HG02798 (cell line): Measurements from ENCODE around the gene CELSR3.

Source experiments
- ATAC-seq: cut with Tn5 transposase; IDR thresholded peaks from one replicate; pipeline ENCODE4 v1.9.1; 2021; ENCODE audit warnings: mild to moderate bottlenecking; ENCODE audit not compliant: unreplicated experiment, poor library complexity

CELSR3 gene

GRCh38 chr3:48609088-48610005, 53.3 kb downstream of the CELSR3 start, which contains the start of gene UQCRC1:
UQCRC1 (minus strand) TSS chr3:48609646; CDS start chr3:48609620, 26 bp downstream.
- peak; percentile 98 for ATAC-seq

DNA sequence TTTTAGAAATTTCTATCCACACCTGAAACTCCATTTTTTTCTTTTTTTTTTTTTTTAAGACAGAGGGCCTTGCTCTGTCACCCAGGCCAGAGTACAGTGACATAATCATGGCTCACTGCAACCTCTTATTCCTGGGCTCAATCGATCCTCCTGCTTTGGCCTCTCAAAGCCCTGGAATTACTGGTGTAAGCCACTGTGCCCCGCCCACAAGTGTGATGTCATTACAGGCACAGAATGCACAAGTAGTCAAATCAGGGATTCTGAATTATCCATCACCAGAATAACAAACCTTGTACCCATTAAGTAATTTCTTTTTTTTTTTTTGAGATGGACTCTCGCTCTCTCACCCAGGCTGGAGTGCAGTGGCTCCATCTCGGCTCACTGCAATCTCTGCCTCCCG, 55.2 kb downstream of the CELSR3 start:
- no peak for ATAC-seq

- ATAC-seq = no peak
These were observed 61.1 kb downstream of the CELSR3 start for GRCh38 chr3:48601622-48601994.

DNA sequence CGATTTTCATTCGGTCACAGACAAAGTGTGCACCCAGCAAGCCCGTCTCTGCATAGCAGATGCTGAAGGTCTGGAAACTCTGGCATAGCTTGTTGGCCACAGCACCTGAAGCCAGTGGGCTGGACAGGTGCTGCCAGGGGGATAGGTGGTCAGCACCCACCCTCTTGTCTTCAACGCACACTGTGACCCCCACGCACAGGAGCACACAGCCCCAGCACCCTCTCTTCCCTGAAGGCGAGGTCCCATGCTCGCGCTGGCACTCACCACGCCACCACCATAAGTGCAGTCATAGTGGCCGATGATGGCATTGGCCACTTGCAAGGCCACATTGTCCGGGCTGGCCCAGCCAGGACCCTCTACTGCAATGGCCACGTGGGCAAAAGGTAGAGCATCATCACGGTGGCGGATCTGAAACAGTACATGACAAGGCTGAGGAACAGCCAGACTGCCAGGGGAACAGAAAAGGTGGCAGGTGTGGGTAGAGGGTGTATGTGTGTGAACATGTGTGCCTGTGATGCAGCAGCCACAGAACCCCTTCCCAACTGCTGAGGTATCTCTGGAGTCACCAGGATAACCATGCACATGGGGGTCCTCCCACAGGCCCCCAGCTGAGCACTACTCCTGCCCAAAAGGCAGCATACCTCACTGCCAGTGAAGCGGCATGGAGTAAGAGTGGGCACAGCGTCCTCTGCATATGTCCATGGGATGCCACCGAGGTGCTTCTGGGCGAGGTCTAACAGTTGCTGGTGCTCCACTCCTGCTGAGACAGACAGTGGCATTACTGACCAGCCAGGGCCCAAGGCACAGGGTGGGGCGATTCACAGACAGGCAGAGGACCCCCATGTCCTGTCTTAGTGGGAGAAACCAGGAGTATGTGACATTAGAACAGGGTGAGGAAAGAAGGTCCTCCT, 61.7 kb downstream of the CELSR3 start:
- ATAC-seq = no peak

- no peak for ATAC-seq
These were observed 63.0 kb downstream of the CELSR3 start for GRCh38 chr3:48599509-48600285.

DNA sequence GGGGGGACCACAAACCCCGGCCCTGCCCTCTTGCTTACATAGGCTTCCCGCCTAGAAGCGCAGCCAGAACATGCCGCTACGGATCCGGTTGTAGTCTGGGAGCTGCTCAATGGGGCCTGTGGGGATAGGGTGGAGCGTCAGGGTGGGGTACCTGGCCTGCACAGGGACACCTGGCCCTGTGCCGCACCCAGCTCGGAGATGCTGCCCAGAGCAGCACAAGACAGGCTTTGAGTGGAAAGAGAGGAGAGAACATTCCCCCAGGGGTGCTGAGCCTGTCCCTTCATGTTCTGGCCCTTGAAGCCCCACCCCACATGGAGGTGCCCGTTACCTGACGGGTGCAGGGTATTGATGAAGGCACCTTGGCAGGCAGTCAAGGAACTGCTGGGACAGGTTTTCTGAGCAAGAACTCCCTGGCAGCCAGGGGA, 63.6 kb downstream of the CELSR3 start:
- ATAC-seq = no peak

- no peak for ATAC-seq
These were observed 64.2 kb downstream of the CELSR3 start for GRCh38 chr3:48598323-48599076.

DNA sequence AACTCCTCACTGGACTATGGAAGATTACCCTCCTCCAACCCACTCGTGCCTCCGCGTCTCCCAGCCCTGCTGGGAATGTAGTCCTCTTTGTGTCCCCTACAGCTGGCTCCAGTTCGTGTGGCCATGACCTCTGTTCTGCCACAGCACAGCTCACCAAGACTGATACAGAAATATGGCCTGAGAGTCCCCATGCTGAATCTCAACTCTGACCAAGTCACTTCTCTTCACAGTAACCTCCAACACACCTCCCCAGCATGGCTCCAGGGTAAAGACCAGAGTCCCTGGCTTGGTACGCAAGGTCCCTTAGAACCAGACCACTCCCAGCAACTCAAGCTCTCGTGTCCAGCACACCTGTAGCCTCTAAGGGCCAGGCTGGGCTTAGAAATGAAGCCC, 65.3 kb downstream of the CELSR3 start:
- ATAC-seq = no peak

GRCh38 chr3:48596676-48597407, 65.8 kb downstream of the CELSR3 start:
- no peak for ATAC-seq

- ATAC-seq = no peak
These were observed 66.5 kb downstream of the CELSR3 start for GRCh38 chr3:48596157-48596556.

DNA sequence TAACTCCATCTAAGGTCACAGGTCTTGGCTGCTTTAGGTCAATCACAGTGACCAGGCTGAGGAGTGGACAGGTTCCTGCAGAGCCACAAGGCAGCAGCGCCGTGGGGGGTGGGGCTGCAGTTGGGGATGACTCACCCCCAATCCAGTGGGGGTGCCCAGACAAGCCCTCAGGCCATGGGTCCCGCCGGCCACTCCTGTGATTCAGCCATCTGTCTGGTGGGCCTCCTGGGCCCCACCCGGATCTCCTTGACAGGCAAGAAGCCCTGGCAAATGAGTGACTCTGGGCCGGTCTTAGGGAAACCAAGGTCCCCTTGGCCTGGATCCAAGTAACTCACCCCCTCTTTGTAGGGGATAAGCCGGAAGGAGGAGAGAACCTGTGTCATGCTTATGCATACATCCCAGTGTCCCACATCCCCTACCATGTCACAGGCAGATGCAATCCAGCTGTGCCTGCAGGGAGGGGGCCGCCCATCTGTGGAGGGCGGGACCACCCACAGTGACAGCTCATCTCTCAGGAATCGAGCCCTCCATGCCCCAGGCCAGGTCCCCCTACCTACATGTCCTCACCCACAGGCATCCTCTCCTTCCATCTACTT, 67.1 kb downstream of the CELSR3 start:
- ATAC-seq = no peak

DNA sequence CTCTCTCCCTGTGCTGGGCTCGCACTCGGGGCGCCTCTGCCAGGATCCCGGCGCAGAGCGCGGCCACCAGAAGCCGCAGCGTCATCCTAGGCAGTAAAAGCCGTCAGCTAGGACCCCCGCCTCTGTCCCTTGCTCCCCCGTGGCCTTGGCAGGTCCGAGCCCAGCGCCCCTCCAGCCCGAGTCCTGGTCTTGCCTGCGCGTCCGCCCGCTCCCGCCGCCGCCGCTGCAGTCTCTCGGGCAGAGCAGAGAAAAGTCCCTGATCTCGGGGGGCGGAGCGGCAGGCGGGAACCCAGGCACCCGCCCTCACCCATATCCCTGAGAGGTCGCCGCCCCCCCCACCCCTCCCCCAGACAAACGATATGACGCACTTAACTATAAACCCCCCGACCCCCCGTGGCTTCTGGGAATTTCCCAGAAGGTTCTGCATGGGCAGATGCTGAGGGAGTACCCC, 67.6 kb downstream of the CELSR3 start, which contains the start of gene COL7A1:
Gene COL7A1, minus strand, starts transcription at position 255 of the 451 bp plus-strand sequence. Its CDS starts 170 bp downstream, at position 85.
- ATAC-seq = no peak

DNA sequence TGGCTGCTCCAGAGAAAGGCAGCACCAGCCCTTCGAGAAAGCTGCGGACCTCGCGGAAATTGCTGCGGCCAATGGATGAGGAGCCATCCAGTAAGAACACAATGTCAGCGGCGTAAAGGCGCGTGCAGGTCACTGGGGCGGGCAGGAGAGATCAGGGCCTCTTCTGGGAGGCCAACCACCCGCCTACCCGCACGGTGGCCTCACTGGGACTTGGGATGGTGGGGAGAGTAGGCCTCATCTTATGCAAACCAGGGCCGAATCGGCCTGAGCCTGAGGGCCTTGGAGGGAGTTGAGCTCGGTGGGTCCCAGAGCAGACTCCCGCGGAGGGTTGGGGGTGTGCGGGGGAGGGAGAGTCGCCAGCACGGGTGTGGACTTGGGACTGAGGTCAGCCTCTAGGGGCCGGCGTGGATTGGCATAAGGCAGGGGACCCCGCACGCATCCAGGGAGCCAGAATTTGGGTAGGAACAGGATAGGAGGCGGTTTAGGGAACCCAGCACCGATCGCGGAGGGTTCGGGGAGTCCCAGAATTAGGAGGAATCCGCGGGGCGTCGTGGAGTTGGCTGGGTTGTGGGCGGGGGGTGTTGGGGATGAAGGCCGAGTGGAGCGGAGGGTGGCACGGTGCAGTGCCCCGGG, 68.2 kb downstream of the CELSR3 start:
- no peak for ATAC-seq

DNA sequence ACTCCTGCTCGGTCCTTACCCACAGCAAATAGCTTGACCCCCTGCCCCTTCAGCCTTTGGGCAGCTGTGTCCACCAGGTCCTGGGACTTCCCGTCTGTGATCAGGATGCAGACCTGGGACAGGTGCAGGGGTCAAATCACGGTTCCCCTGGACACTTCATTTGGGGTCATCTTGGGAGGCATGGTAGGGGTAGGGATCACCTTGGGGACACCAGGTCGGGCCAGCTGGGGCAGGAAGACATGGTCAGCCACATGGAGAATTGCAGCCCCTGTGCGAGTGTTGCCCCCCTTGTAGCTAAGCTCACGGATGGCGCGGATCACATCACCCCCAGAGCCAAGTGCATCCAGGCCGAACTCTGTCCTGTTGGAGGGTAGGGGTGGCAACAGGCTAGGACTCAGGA, 69.3 kb downstream of the CELSR3 start:
- ATAC-seq = no peak

DNA sequence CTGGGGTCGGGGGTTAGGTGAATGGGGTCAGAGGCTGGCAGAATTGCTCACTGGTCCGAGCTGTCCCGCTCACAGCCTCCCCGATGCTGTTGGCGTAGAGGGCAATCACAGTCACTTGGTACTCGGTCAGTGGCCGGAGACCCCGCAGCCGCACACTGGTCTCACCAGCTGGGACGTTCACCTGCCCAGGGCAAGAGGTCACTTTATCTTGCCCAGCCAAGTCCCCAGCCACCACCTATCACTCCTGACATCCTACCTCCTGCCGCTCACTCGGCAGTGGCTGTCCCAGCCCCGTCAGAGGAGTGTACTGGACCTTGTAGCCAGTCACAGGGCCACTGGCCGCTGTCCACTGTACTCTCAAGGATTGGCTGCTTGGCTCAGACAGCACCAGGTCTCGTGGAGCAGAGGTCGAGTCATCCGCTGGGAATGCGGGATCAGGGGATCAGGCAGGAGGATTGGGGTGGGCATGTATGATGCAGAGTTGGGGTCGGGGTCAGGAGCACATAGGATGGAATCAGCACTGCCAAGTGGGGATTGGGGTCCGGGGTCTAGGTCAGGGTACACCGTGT, 70.1 kb downstream of the CELSR3 start:
- no peak for ATAC-seq

DNA sequence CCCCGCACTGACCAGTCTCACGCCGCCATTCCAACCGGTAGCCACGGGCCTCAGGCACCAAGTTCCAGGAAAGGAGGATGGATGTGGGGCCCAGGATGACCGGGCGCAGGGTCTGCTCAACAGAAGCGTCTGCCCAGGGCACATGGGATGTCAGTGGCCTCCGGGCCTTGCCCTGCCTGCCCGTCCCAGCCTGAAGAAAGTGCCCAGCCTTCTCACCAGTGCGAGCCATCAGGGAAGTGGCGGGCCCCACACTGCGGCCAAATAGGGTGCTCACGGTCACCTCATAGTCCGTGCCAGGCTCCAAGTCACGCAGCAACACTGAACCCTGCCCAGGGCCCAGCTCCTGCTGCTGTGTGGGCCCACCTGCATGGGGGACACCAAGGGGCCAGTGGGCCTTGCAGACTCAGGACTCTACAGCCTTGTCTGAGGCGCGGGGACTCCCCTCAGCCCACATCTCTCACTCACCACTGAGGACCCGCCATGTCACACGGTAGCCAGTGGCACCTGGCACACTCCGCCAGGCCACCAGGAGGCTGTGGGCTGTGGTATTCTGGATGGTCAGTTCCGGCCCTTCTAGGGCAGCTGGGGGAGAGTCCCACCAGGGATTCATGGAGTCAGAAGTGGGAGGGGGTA, 70.7 kb downstream of the CELSR3 start:
- ATAC-seq = no peak

DNA sequence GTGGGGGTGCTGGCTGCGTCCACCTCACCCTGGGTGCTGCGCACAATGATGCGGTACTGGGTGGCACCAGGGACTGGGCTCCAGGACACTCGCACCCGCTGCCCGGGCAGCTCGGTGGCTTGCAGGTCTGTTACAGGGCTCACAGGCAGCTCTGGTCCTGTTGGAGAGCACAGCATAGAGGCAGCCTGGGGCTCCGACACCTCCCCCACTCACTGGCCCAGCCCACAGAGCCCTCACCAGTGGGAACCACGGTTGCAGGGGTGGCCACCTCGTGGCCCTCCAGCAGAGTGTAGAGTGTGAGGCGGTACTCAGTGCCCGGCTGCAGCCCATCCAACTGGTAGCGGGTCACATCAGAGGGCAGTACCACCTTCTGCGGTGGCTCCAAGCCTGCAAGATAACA, 71.2 kb downstream of the CELSR3 start:
- ATAC-seq = no peak
